IMR-90 (cell line): Measurements from ENCODE around the gene SNRNP25. TPM values are rescaled to one million over a fixed set of nuclear protein-coding genes. Genes with fewer than 3 reads are reported as not detected.

Source experiments
- ATAC-seq: fragments of 200-7000 bp; cut with Tn5 transposase; 2 replicates; pipeline ENCODE4 v1.9.1; 2020; ENCODE audit warnings: low read depth, mild to moderate bottlenecking, moderate library complexity
- BruUV-seq: library from RNA; stranded (reverse); fragments of 400-500 nt; replicated peaks from 2 replicates; lab custom pipeline; 2021; lab: Mats Ljungman, UMichigan
- CTCF ChIA-PET: fragments of 300-600 bp; formaldehyde crosslinking; extraction: SDS; loops from one replicate; lab custom pipeline; 2021; ENCODE audit warnings: antibody characterized with exemption; lab: Yijun Ruan, JAX
- POLR2A ChIA-PET: fragments of 300-600 bp; sonication (Branson Sonifier 250); formaldehyde crosslinking; loops from one replicate; lab custom pipeline; 2022; ENCODE audit warnings: antibody characterized with exemption; ENCODE audit not compliant: unreplicated experiment; lab: Charles Lee
- DNase-seq: peaks from one replicate; pipeline ENCODE4 v3.0.0; 2013
- H2AFZ ChIP-seq: replicated peaks from 2 replicates; pipeline ENCODE3; 2013; ENCODE audit warnings: low read length, mild to moderate bottlenecking; ENCODE audit not compliant: poor library complexity
- H2AK5ac ChIP-seq: 2 replicates; pipeline ENCODE4 v1.6.1; 2013; ENCODE audit warnings: low read depth, low read length, inconsistent platforms
- H2AK9ac ChIP-seq: replicated peaks from 2 replicates; pipeline ENCODE3; 2013; ENCODE audit warnings: mild to moderate bottlenecking, low read depth, low read length, moderate library complexity; ENCODE audit not compliant: poor library complexity
- H2BK120ac ChIP-seq: 2 replicates; pipeline ENCODE4 v1.6.1; 2013; ENCODE audit warnings: low read depth, low read length, inconsistent platforms
- H2BK15ac ChIP-seq: 3 replicates; pipeline ENCODE4 v1.6.1; 2013; ENCODE audit warnings: low read depth, low read length, inconsistent platforms
- H2BK20ac ChIP-seq: 2 replicates; pipeline ENCODE4 v1.6.1; 2013; ENCODE audit warnings: low read depth, mild to moderate bottlenecking, inconsistent platforms, low read length, moderate library complexity
- H2BK5ac ChIP-seq: 2 replicates; pipeline ENCODE4 v1.6.1; 2013; ENCODE audit warnings: mild to moderate bottlenecking, low read depth, low read length, inconsistent platforms; ENCODE audit not compliant: poor library complexity, severe bottlenecking
- H3K14ac ChIP-seq: replicated peaks from 2 replicates; pipeline ENCODE4 v1.6.1; 2013; ENCODE audit warnings: low read depth, low read length, inconsistent platforms
- H3K18ac ChIP-seq: 2 replicates; pipeline ENCODE4 v1.6.1; 2013; ENCODE audit warnings: low read depth, low read length, control low read depth
- H3K23ac ChIP-seq: 2 replicates; pipeline ENCODE4 v1.6.1; 2013; ENCODE audit warnings: low read depth, low read length, inconsistent platforms
- H3K27ac ChIP-seq: 2 replicates; pipeline ENCODE4 v1.5.1; 2013; ENCODE audit warnings: mild to moderate bottlenecking, control low read depth, low read length; ENCODE audit not compliant: insufficient read depth
- H3K27me3 ChIP-seq: 2 replicates; pipeline ENCODE4 v1.6.1; 2013; ENCODE audit warnings: low read length; ENCODE audit not compliant: control insufficient read depth, insufficient read depth
- H3K36me3 ChIP-seq: 2 replicates; pipeline ENCODE4 v1.6.1; 2013; ENCODE audit warnings: low read length, mixed read lengths; ENCODE audit not compliant: control insufficient read depth, insufficient read depth
- H3K4ac ChIP-seq: 2 replicates; pipeline ENCODE4 v1.6.1; 2013; ENCODE audit warnings: low read depth, low read length, inconsistent platforms
- H3K4me1 ChIP-seq: 2 replicates; pipeline ENCODE4 v1.6.1; 2013; ENCODE audit warnings: low read length, mixed read lengths; ENCODE audit not compliant: control insufficient read depth, insufficient read depth
- H3K4me2 ChIP-seq: 2 replicates; pipeline ENCODE4 v1.6.1; 2013; ENCODE audit warnings: low read depth, mild to moderate bottlenecking, control low read depth, low read length, moderate library complexity
- H3K4me3 ChIP-seq: 2 replicates; pipeline ENCODE4 v1.5.1; 2013; ENCODE audit warnings: low read depth, mild to moderate bottlenecking, control low read depth, low read length, moderate library complexity; ENCODE audit not compliant: insufficient read depth
- H3K56ac ChIP-seq: 2 replicates; pipeline ENCODE4 v1.6.1; 2013; ENCODE audit warnings: low read length, inconsistent platforms; ENCODE audit not compliant: insufficient read depth; ENCODE audit errors: extremely low read depth
- H3K79me1 ChIP-seq, 2 experiments: 2 replicates each; pipeline ENCODE4 v1.6.1; 2013; ENCODE audit warnings: low read length in 2 of 2, inconsistent platforms in 1 of 2, low read depth in 1 of 2
- H3K9ac ChIP-seq: 2 replicates; pipeline ENCODE4 v1.6.1; 2013; ENCODE audit warnings: low read depth, low read length, control low read depth
- H3K9me1 ChIP-seq: 2 replicates; pipeline ENCODE4 v1.6.1; 2013; ENCODE audit warnings: low read length, inconsistent platforms; ENCODE audit not compliant: insufficient read depth
- H3K9me3 ChIP-seq: 2 replicates; pipeline ENCODE4 v1.6.1; 2013; ENCODE audit warnings: low read length; ENCODE audit not compliant: control insufficient read depth, insufficient read depth
- H4K20me1 ChIP-seq: 2 replicates; pipeline ENCODE4 v1.6.1; 2013; ENCODE audit warnings: low read length, inconsistent platforms; ENCODE audit not compliant: insufficient read depth
- H4K5ac ChIP-seq: 2 replicates; pipeline ENCODE4 v1.6.1; 2013; ENCODE audit warnings: mild to moderate bottlenecking, low read depth, low read length, control low read depth
- H4K8ac ChIP-seq, 2 experiments: 2 replicates each; pipeline ENCODE4 v1.6.1; 2013; ENCODE audit warnings: low read depth in 2 of 2, low read length in 2 of 2, control low read depth in 1 of 2, inconsistent platforms in 1 of 2
- H4K91ac ChIP-seq: 2 replicates; pipeline ENCODE4 v1.6.1; 2013; ENCODE audit warnings: low read depth, low read length, inconsistent platforms; ENCODE audit not compliant: insufficient read depth
- BHLHE40 ChIP-seq: fragments of 150-350 bp; IDR thresholded peaks from 2 replicates; pipeline ENCODE4 v1.6.1; 2016; ENCODE audit warnings: mild to moderate bottlenecking, low read depth, low read length
- CEBPB ChIP-seq: IDR thresholded peaks from 2 replicates; pipeline ENCODE4 v1.6.1; 2012; ENCODE audit warnings: low read depth, low read length, improper control_type of control experiment
- CHD1 ChIP-seq: IDR thresholded peaks from 2 replicates; pipeline ENCODE4 v1.6.1; 2012; ENCODE audit warnings: low read depth, low read length, improper control_type of control experiment
- CTCF ChIP-seq: conservative IDR thresholded peaks from 2 replicates; pipeline ENCODE4 v1.5.1; 2012; ENCODE audit warnings: mild to moderate bottlenecking, low read depth, low read length, improper control_type of control experiment
- ELK1 ChIP-seq: fragments of 150-350 bp; IDR thresholded peaks from 2 replicates; pipeline ENCODE4 v1.6.1; 2016; ENCODE audit warnings: low read depth, mild to moderate bottlenecking, low read length, moderate library complexity, borderline replicate concordance
- FOS ChIP-seq: fragments of 150-350 bp; IDR thresholded peaks from 2 replicates; pipeline ENCODE4 v1.6.1; 2016; ENCODE audit warnings: low read depth, low read length
- MAFK ChIP-seq: IDR thresholded peaks from 2 replicates; pipeline ENCODE4 v1.6.1; 2012; ENCODE audit warnings: low read depth, low read length, improper control_type of control experiment
- MAZ ChIP-seq: IDR thresholded peaks from 2 replicates; pipeline ENCODE4 v1.6.1; 2012; ENCODE audit warnings: low read depth, mild to moderate bottlenecking, low read length, improper control_type of control experiment, moderate library complexity, borderline replicate concordance
- MXI1 ChIP-seq: IDR thresholded peaks from 2 replicates; pipeline ENCODE4 v1.6.1; 2012; ENCODE audit warnings: low read depth, mild to moderate bottlenecking, low read length, moderate library complexity, borderline replicate concordance
- NFE2L2 ChIP-seq: fragments of 150-350 bp; IDR thresholded peaks from 2 replicates; pipeline ENCODE4 v1.6.1; 2016; ENCODE audit warnings: low read depth, mild to moderate bottlenecking, low read length
- POLR2A ChIP-seq: IDR thresholded peaks from 2 replicates; pipeline ENCODE4 v1.6.1; 2012; ENCODE audit warnings: mild to moderate bottlenecking, low read depth, low read length
- RAD21 ChIP-seq: IDR thresholded peaks from 2 replicates; pipeline ENCODE4 v1.6.1; 2012; ENCODE audit warnings: low read length, improper control_type of control experiment
- RCOR1 ChIP-seq: IDR thresholded peaks from 2 replicates; pipeline ENCODE4 v1.6.1; 2012; ENCODE audit warnings: mild to moderate bottlenecking, low read length, improper control_type of control experiment; ENCODE audit not compliant: insufficient replicate concordance
- RFX5 ChIP-seq: IDR thresholded peaks from 2 replicates; pipeline ENCODE4 v1.8.0; 2012; ENCODE audit warnings: low read depth, mild to moderate bottlenecking, low read length, moderate library complexity
- SMC3 ChIP-seq: fragments of 150-350 bp; IDR thresholded peaks from 2 replicates; pipeline ENCODE4 v1.6.1; 2016; ENCODE audit warnings: low read depth, mild to moderate bottlenecking, antibody characterized with exemption, low read length, moderate library complexity
- USF2 ChIP-seq: fragments of 150-350 bp; IDR thresholded peaks from 2 replicates; pipeline ENCODE4 v1.6.1; 2017; ENCODE audit warnings: mild to moderate bottlenecking, antibody characterized with exemption, low read length, low read depth
- WGBS, 2 experiments: methylation state at CpG; one replicate each; pipeline versions ENCODE4 v1.1.5 to v1.1.7; 2013; ENCODE audit warnings: missing lambda C conversion rate in 2 of 2; ENCODE audit not compliant: insufficient read length in 1 of 2; ENCODE audit errors: extremely low coverage in 2 of 2; 5-methylcytosine and 5-hydroxymethylcytosine counted together
- dilution Hi-C: fragments of 300-500 bp; cut with HindIII; formaldehyde crosslinking; loops from one replicate; pipeline ENCODE4 v1.14.3; 2018; ENCODE audit warnings: low sequenced_read_pairs; ENCODE audit not compliant: unreplicated experiment
- in situ Hi-C: fragments of 300-500 bp; cut with MboI; formaldehyde crosslinking; loops from 3 replicates; pipeline ENCODE4 v1.14.3; 2019; ENCODE audit warnings: low sequenced_read_pairs, inconsistent platforms, mixed read lengths
- intact Hi-C: fragments of 100-400 bp; cut with micrococcal nuclease; formaldehyde crosslinking; loops from 2 replicates; pipeline ENCODE4 v1.10.0; 2022
- polyA plus RNA-seq, 3 experiments: library from polyadenylated mRNA; depleted of rRNA; stranded (reverse); fragments of >200 nt; gene quantifications; 2 replicates each; pipeline ENCODE4 v1.2.3, GENCODE V29; 2012; ENCODE audit warnings: low replicate concordance in 1 of 3
- total RNA-seq: library from RNA; depleted of rRNA; stranded (reverse); fragments of >200 nt; gene quantifications from 2 replicates; pipeline ENCODE4 v1.2.3, GENCODE V29; 2012

The SNRNP25 gene
- total and polyA plus RNA-seq, 2 of the 4 experiments (the other 2 are of a cell fraction) = 67.2 to 88.0 TPM

GRCh38 chr16:69181-69580, 15.6 kb downstream of the SNRNP25 start:
- H2BK120ac ChIP-seq = no peak overlapping the region
- H3K4ac ChIP-seq = peak overlapping the region; percentile 40; the same call in 1 of the 2 replicates
- no peak overlapping the region for H2BK15ac ChIP-seq
- ChIA-PET POLR2A (no interaction called here), CTCF (interaction anchor here (1.1 kb wide), 1 partner anchor 38 kb away, joined by 3 read pairs; no protein-coding TSS in a partner anchor)
- H3K18ac ChIP-seq = no peak overlapping the region
- H3K9me1 ChIP-seq = peaks cover 15% of the 10 kb centered on the region
- no peaks in the 10 kb centered on the region for H3K9me3 ChIP-seq
- H3K27me3 ChIP-seq = no peaks in the 10 kb centered on the region
- dilution Hi-C loops (no loop called here), intact Hi-C loops (no loop called here), in situ Hi-C loops (no loop called here)
- H3K27ac ChIP-seq = no peak overlapping the region
- H4K91ac ChIP-seq = no peak overlapping the region
- peaks cover 9% of the 10 kb centered on the region; the same call in 1 of the 2 replicates for H3K36me3 ChIP-seq
- no peak overlapping the region for H3K4me2 ChIP-seq
- H2BK5ac ChIP-seq = no peak overlapping the region
- no peak for TF ChIP-seq FOS
- TF ChIP-seq MAFK = no peak
- no peak for TF ChIP-seq CHD1
- TF ChIP-seq NFE2L2 = no peak
- TF ChIP-seq BHLHE40 = no peak
- no peak for TF ChIP-seq RAD21
- no peak for TF ChIP-seq SMC3
- no peak for TF ChIP-seq CEBPB
- no peak for TF ChIP-seq USF2
- no peak for TF ChIP-seq MXI1
- TF ChIP-seq POLR2A = no peak
- no peak for TF ChIP-seq MAZ
- no peak for TF ChIP-seq RCOR1
- no peak for TF ChIP-seq CTCF
- TF ChIP-seq RFX5 = no peak
- no peak for TF ChIP-seq ELK1
- H3K9ac ChIP-seq = no peak overlapping the region
- no TSS peak for BruUV-seq
- no peak overlapping the region for H3K14ac ChIP-seq
- ATAC-seq (no peak), DNase-seq (no peak)
- H4K8ac ChIP-seq = no peak overlapping the region
- H2BK20ac ChIP-seq = no peak overlapping the region
- peak overlapping the region; percentile 46 for H2AFZ ChIP-seq
- no peak overlapping the region for H3K56ac ChIP-seq
- no peak overlapping the region for H4K5ac ChIP-seq
- H3K4me3 ChIP-seq = no peak overlapping the region
- H3K79me1 ChIP-seq = peaks cover 28 to 82% of the 10 kb centered on the region in 2 experiments
- peak overlapping the region; percentile 44 for H3K23ac ChIP-seq
- H4K20me1 ChIP-seq = peaks cover 76% of the 10 kb centered on the region
- peaks cover 50% of the 10 kb centered on the region for H3K4me1 ChIP-seq
- 90% methylated on average over 2 of the region's 8 CpGs; no CpG with 5 or more reads in 1 of the 2 experiments for WGBS, 2 experiments
- peak overlapping the region; percentile 97 for H2AK9ac ChIP-seq
- peak overlapping the region; percentile 46; the same call in 1 of the 2 replicates for H2AK5ac ChIP-seq
